CD4-positive, alpha-beta T cell (primary cell): ENCODE data around the gene ZNF784. TPM values are rescaled to one million over a fixed set of nuclear protein-coding genes. Genes with fewer than 3 reads are reported as not detected.

Source experiments
- ATAC-seq: fragments of 200-7000 bp; cut with Tn5 transposase; one replicate; pipeline ENCODE4 v1.10.0; 2022; ENCODE audit warnings: mild to moderate bottlenecking; ENCODE audit not compliant: poor library complexity
- CTCF ChIA-PET: fragments of 350-600 bp; sonication (Branson Sonifier 250); formaldehyde crosslinking; loops from one replicate; lab custom pipeline; 2021; ENCODE audit warnings: antibody characterized with exemption, inconsistent platforms; lab: Charles Lee
- POLR2A ChIA-PET: fragments of 350-600 bp; sonication (Branson Sonifier 250); formaldehyde crosslinking; loops from one replicate; lab custom pipeline; 2021; ENCODE audit warnings: antibody characterized with exemption, inconsistent platforms; lab: Charles Lee
- DNase-seq, 14 experiments: peaks; one replicate each; pipeline ENCODE4 v3.0.0-alpha.2; 2013 to 2020; ENCODE audit warnings: mixed read lengths in 2 of 14
- H3K27ac ChIP-seq, 2 donors: one replicate each; pipeline versions ENCODE4 v1.5.1 to v1.7.0; 2013; ENCODE audit warnings: low read length in 2 of 2, low read depth in 1 of 2, mild to moderate bottlenecking in 1 of 2
- H3K27me3 ChIP-seq, 2 experiments: 1 replicate in 1 of 2; 2 replicates in 1 of 2; pipeline versions ENCODE4 v1.6.1 to v1.7.0; 2013; ENCODE audit warnings: low read length in 2 of 2, control low read depth in 1 of 2, mild to moderate bottlenecking in 1 of 2, moderate library complexity in 1 of 2; ENCODE audit not compliant: insufficient read depth in 2 of 2, control insufficient read depth in 1 of 2
- H3K36me3 ChIP-seq: one replicate; pipeline ENCODE4 v1.6.1; 2013; ENCODE audit warnings: low read length, control low read depth; ENCODE audit not compliant: insufficient read depth
- H3K4me1 ChIP-seq: one replicate; pipeline ENCODE4 v1.6.1; 2013; ENCODE audit warnings: low read length, control low read depth; ENCODE audit not compliant: insufficient read depth
- H3K4me3 ChIP-seq: one replicate; pipeline ENCODE4 v1.5.1; 2013; ENCODE audit warnings: mild to moderate bottlenecking, low read length, moderate library complexity
- H3K9me3 ChIP-seq, 2 experiments: 1 replicate in 1 of 2; 2 replicates in 1 of 2; pipeline versions ENCODE4 v1.6.1 to v1.7.0; 2013; ENCODE audit warnings: low read length in 2 of 2, mild to moderate bottlenecking in 2 of 2, control low read depth in 1 of 2, moderate library complexity in 1 of 2; ENCODE audit not compliant: control insufficient read depth in 1 of 2, insufficient read depth in 1 of 2
- H3K27ac Mint-ChIP-seq: one replicate; pipeline ENCODE4 v1.8.0; 2020; ENCODE audit warnings: mixed read lengths
- H3K27me3 Mint-ChIP-seq: one replicate; pipeline ENCODE4 v1.8.0; 2021; ENCODE audit warnings: mixed read lengths
- H3K36me3 Mint-ChIP-seq: one replicate; pipeline ENCODE4 v1.8.0; 2021; ENCODE audit warnings: low read depth, mixed read lengths
- H3K4me1 Mint-ChIP-seq: one replicate; pipeline ENCODE4 v1.8.0; 2021; ENCODE audit warnings: low read depth, mixed read lengths
- H3K4me3 Mint-ChIP-seq: one replicate; pipeline ENCODE4 v1.8.0; 2020; ENCODE audit warnings: mild to moderate bottlenecking, mixed read lengths
- H3K9me3 Mint-ChIP-seq: one replicate; pipeline ENCODE4 v1.8.0; 2020; ENCODE audit warnings: mixed read lengths
- intact Hi-C, 2 experiments: fragments of 100-400 bp; cut with DNase I in 1 of 2; cut with micrococcal nuclease in 1 of 2; formaldehyde crosslinking; loops; one replicate each; pipeline versions ENCODE4 v1.15.1 to v1.9.0; 2023 to 2025; cut with DNase I, micrococcal nuclease
- total RNA-seq, 174 experiments: library from RNA in 2 of 174; stranded (reverse) in 2 of 174; gene quantifications; one replicate each; pipeline ENCODE4 v1.2.3 and lab custom pipeline; 2021 to 2026
- TF ChIP-seq, protein P1 (sequence below): fragments of 200-600 bp; IDR thresholded peaks from one replicate; pipeline ENCODE4 v1.8.0; 2022; ENCODE audit warnings: antibody characterized with exemption, mild to moderate bottlenecking

The ZNF784 gene
- total RNA-seq, 2 experiments from 2014 or later, result 11.2 to 11.8 TPM

DNA sequence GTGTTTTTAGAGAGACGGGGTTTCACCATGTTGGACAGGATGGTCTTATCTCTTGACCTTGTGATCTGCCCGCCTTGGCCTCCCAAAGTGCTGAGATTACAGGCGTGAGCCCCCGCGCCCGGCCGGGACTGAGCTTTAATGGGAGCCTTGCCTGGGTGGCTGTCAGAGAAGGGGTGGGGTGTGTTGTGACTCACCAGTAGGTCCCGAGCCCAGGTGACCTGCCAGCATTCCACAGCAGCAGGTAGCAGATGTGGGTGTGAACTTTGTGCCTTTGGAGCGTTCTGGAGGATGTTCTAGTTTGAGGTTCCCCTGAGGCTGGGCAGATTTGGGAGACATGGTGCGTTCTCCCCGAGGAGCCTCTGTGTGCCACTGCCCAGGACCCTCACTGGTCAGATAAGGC, 43.6 kb upstream of the ZNF784 start:
- Mint-ChIP-seq H3K4me3 (no peak overlapping the region), H3K9me3 (no peaks in the 10 kb centered on the region), H3K27me3 (no peaks in the 10 kb centered on the region), H3K27ac (no peak overlapping the region), H3K36me3 (peaks cover 85% of the 10 kb centered on the region), H3K4me1 (peaks cover 12% of the 10 kb centered on the region)
- H3K36me3 ChIP-seq, result peaks cover 78% of the 10 kb centered on the region
- no peak overlapping the region for H3K27ac ChIP-seq
- CTCF ChIA-PET, result no interaction called here
- DNase-seq (no peak), ATAC-seq (no peak)
- TF ChIP-seq, protein P1, sequence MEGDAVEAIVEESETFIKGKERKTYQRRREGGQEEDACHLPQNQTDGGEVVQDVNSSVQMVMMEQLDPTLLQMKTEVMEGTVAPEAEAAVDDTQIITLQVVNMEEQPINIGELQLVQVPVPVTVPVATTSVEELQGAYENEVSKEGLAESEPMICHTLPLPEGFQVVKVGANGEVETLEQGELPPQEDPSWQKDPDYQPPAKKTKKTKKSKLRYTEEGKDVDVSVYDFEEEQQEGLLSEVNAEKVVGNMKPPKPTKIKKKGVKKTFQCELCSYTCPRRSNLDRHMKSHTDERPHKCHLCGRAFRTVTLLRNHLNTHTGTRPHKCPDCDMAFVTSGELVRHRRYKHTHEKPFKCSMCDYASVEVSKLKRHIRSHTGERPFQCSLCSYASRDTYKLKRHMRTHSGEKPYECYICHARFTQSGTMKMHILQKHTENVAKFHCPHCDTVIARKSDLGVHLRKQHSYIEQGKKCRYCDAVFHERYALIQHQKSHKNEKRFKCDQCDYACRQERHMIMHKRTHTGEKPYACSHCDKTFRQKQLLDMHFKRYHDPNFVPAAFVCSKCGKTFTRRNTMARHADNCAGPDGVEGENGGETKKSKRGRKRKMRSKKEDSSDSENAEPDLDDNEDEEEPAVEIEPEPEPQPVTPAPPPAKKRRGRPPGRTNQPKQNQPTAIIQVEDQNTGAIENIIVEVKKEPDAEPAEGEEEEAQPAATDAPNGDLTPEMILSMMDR, result no peak
- POLR2A ChIA-PET, result no interaction called here
- no peak overlapping the region for H3K4me3 ChIP-seq
- intact Hi-C loops, result no loop called here
- H3K4me1 ChIP-seq, result peaks cover 35% of the 10 kb centered on the region
- no peaks in the 10 kb centered on the region for H3K9me3 ChIP-seq
- H3K27me3 ChIP-seq, result no peaks in the 10 kb centered on the region

- Mint-ChIP-seq H3K4me3 (no peak overlapping the region), H3K4me1 (peaks cover 16% of the 10 kb centered on the region), H3K27me3 (no peaks in the 10 kb centered on the region), H3K27ac (no peak overlapping the region), H3K9me3 (no peaks in the 10 kb centered on the region), H3K36me3 (peaks cover 89% of the 10 kb centered on the region)
- Histone ChIP-seq H3K4me3 (no peak overlapping the region), H3K36me3 (peaks cover 82% of the 10 kb centered on the region), H3K27ac (no peak overlapping the region), H3K9me3 (no peaks in the 10 kb centered on the region), H3K4me1 (peaks cover 38% of the 10 kb centered on the region), H3K27me3 (no peaks in the 10 kb centered on the region)
- intact Hi-C loops, result no loop called here
- POLR2A ChIA-PET, result interaction anchor here (1.0 to 1.3 kb wide), 2 partner anchors 11 to 13 kb away, joined by 3 to 6 read pairs; partner anchors contain the start of gene U2AF2
- TF ChIP-seq, protein P1, result no peak
- DNase-seq (no peak), ATAC-seq (no peak)
- CTCF ChIA-PET, result no interaction called here
Measured at GRCh38 chr19:55667511-55667910, 43.1 kb upstream of the ZNF784 start.

GRCh38 chr19:55667006-55667381, 42.6 kb upstream of the ZNF784 start:
- Mint-ChIP-seq H3K4me3 (no peak overlapping the region), H3K4me1 (peaks cover 18% of the 10 kb centered on the region), H3K9me3 (no peaks in the 10 kb centered on the region), H3K27ac (no peak overlapping the region), H3K27me3 (no peaks in the 10 kb centered on the region), H3K36me3 (peaks cover 88% of the 10 kb centered on the region)
- POLR2A ChIA-PET, result interaction anchor here (1.0 to 1.3 kb wide), 2 partner anchors 10 to 12 kb away, joined by 3 to 6 read pairs; partner anchors contain the start of gene U2AF2
- H3K27me3 ChIP-seq, result no peaks in the 10 kb centered on the region
- TF ChIP-seq, protein P1, result no peak
- CTCF ChIA-PET, result no interaction called here
- peaks cover 39% of the 10 kb centered on the region for H3K4me1 ChIP-seq
- H3K27ac ChIP-seq, result no peak overlapping the region
- peaks cover 87% of the 10 kb centered on the region for H3K36me3 ChIP-seq
- no peaks in the 10 kb centered on the region for H3K9me3 ChIP-seq
- intact Hi-C loops, result no loop called here
- DNase-seq, result no peak
- ATAC-seq, result no peak
- H3K4me3 ChIP-seq, result no peak overlapping the region
